HG02678 (cell line): ENCODE data around the gene BHLHE23.
A peak's percentile ranks its signal among the peaks of the same experiment; 100 is the strongest.

ENCODE experiments used
- ATAC-seq: cut with Tn5 transposase; IDR thresholded peaks from one replicate; pipeline ENCODE4 v1.9.1; 2021; ENCODE audit warnings: mild to moderate bottlenecking, moderate library complexity; ENCODE audit not compliant: unreplicated experiment

Gene BHLHE23

DNA sequence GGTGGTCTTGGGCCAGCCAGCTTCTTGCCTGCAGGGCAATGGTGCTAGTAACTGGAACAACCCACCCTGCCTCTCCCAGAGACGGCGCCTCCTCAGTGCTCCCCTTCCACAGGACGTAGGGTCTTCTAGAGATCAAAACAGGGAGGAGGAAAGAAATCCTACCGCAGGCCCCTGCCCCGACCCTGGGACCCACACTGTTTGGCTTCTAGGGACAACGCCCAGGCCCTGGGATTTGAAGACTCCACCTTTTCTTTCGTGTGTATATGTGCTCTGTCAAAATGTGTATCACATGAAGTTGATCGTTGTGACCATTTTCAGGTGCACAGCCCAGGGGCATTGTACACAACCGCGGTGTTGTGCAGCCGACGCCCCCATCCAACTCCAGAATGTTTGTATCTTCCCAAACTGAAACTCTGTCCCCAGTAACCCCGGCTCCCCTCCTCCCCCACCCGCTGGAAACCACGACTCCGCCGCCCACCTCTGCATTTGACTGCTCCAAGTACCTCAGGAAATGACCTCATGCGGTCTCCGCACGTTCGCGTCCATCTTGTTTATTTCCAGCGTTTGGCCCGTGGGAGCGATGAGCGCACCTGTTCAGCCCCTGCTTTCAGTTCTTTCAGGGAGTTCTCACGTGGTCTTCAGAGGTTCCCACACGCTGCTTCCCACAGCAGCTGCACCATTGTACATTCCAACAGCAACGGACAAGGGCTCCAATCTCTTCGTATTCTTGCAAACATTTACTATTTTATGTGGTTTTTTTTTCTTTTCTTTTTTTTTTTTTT is 3.4 kb upstream of the BHLHE23 start:
- ATAC-seq, result peak; percentile 63

DNA sequence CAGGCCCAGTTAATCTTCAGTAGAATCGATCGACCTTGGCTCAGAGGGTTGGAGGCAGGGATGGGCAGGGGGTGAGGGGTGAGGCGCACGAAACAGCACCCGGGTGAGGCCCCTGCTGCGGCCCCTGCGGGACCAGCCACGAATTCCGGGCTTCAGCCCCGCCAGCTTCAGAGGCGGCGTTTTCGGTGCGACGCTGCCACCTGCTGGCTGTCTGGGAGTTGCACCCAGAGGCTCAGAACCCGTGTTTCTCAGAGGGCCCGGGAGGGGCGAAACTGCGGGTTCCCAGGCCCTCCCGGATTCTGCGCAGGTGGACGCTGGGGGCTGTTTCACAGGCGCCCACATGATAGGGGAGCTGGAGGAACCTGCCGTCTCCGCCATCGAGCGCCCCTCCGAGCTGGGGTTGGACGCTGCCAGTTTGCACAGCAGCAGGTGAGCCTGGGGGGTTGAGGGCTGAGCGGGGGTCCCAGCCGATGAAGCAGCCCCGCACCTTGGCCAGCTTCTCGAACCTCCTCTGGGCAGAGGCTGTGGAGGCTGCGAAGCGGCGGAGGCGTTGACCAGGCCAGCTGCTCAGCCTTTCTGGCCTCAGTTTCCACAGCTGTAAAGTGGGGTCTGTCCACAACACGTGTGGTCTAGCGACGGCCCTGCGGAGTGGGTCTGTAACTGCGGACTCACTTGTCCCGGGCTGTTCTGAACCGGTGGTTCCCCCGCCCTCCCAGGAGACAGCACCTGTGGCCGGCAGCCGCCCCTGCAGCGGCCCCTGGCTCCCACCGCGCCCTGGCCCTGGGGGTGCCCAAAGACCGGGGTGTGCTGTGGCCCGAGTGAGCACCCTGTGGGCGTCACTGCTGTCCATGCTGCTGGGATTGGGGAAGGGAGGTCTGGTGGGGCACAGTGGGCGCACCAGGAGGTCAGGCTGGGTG is 2.5 kb upstream of the BHLHE23 start:
- peak; percentile 45 for ATAC-seq

DNA sequence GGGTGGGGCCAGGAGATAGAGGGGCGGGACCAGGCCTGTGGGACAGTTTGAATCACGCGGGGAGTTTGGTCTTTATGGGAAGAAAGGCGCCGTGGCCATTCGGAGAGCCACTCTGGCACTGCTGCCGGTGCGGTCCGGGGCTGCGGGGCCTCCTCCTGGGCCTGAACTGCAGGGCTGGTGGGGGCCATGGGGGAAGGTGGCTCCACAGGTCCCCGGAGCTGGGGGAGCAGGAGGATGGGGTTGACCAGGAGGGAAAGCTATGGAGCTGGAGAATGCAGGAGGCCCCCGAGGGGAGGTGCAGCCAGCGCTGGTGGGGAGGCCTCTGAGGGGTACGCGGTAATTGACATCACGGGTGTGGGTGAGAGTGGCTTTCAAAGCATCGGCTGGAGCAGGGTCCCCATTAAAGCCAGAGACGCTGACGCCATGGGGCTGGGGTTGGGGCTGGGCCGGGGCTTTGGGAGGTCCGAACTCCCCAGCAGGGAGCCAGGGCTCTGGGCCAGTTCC is 1.8 kb upstream of the BHLHE23 start:
- no peak for ATAC-seq

DNA sequence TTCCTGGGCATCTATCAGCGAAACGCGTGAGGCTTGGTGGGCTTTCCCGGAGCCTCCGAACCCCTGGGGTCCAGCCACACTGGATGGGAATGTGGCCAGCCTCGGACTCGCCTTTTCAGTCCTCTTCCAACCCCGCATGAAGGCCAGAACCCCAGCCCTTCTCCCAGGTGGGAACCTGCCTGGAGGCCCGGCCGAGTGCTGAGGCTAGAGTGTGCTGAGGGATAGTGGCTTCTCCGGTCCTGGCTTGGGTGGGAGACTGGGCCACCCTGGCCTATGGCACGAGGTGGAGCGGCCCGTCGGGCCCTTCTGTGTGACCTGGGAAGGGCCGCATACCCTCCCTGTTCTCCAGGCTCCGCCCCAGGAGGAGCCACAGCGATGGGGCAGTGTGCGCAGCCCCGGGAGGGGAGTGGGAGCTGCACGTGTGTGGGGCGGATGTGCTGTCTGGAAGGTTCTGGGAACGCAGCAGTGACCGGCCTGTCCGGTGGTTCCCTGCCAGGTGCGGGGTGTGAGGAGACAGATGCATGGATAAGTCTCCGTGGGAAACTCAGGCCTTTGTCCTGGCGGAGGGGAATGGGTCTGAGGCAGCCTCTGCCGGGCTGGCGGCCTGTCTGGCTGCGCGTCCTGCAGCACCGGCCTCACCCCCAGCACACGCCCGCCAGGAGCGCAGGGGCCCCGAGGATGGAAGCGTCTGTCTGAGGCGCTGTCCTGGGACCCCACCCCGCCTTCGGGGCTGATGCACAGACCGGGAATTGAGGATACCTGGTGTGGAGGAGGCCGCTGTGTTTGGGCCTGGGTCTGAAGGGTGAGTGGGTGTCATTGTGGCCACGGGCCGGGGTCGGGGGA is 1.1 kb upstream of the BHLHE23 start:
- no peak for ATAC-seq

DNA sequence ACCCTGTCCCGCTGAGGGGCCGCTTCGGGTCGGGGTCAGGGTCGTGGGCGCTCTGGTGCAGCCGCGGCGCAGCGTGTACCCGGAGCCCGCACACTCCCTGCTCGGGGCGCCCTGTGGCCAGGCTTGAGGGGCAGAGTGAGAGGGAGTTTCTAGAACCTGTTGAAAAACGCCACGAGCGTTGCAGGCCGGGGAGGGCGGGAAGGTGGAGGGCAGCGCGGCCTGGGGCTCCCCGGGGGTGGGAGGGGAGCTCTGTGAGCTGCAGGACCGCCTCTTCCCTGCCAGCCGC is 539 bp upstream of the BHLHE23 start:
- ATAC-seq, result no peak

DNA sequence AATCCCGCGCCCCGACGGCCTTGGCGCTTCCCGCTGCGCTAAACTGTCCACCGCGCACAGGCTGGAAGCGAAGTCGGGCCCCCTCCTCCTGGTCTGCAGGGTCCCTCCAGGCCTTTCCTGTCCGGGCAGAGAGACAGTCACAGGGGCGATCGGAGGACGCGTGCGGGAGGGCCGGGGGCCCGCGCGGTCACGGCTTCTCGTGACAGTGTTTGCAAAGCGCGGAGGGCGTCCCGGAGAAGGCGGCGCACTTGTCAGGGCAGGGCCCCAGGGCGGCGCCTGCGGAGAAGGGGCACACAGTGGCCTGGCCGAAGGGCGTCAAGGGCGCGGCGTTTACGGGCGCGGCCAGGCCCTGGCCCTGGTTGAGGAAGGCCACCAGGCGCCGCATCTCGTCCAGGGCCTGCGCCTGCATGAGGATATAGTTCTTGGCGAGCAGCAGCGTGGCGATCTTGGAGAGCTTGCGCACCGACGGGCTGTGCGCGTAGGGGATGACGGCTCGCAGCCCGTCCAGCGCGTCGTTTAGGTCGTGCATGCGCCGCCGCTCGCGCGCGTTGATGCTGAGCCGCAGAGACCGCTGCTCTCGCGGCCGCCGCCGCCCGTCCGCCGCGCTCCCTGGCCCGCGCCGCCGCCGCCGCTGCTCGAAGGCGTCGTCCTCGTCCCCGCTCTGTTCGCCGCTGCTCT is 763 bp downstream of the BHLHE23 start:
- no peak for ATAC-seq

DNA sequence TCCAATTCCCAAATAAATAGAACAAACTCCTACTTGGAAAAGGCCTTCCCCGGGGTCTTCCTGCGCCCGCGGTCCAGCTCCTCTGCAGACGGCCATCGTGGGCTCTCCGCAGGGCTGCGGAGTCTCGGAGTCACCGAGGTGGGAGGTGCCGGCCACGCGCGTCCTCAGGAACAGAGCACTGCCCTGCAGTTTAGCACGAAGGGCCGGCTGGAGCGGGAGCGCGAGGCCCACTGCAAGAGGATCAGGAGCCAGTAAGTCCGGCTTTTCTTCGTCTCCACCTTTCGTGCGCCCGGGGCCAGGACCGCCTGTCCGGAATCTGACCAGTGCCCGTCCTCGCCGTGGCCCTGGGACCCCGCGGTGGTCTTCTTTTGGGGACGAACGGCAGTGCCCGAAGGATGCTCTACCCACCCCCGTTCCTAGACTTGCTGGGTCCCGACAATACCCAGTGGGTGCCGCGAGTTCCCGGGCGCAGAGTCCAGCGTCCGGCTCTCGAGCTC is 1.4 kb downstream of the BHLHE23 start:
- ATAC-seq, result no peak

DNA sequence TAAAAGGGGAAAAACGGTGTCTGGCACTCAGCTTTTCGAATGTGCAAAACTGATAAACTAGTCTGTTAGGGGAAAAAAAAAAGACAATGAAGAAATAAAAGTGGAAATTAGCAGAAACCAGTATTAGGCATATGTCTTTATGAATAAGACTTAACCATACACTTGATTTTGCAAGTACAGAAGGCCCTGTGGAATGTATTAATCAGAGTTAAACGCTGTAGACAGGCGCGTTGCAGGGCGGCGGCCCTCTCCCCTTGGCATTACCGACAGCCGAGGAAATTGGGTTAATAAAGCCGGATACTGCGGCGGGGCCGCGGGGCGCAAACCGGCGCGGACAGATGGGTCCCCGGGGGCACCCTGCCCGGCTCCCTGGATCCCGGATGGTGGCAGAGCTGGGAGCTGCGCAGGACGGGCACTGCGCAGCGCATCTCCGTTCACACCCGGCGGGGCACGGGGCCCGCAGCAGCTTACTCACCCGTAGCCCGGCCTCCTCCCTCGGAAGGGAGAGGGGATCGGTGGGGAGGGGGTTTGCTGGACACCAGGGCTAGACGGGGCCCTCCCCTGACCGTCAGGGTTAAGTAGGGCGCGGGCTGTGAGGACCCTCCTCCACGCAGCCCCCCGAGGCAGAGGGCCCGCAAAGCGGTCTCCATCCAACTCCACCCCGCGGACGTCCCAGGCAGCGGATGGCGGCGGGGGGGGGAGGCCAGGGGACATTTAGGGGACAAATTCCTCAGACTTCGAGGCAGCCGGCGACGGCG is 2.0 kb downstream of the BHLHE23 start:
- no peak for ATAC-seq

DNA sequence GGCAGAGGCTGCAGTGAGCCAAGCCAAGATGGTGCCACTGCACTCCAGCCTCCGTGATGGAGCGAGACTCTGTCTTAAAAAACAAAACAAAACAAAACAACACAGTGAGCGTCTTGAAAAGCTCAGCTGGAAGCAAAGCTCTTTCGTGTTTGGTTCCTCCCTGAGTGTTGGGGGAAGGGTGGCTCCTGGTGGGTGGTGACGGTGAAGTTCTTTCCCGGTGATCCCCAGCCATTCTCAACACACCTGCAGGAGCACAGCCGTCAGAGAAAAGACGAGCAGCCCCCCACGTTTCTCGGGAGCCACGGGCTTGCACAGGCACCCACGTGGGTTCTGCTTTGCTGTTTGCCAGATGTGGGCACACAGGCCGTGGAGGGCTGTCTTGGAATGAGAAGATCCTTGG is 3.2 kb downstream of the BHLHE23 start:
- ATAC-seq, result no peak

DNA sequence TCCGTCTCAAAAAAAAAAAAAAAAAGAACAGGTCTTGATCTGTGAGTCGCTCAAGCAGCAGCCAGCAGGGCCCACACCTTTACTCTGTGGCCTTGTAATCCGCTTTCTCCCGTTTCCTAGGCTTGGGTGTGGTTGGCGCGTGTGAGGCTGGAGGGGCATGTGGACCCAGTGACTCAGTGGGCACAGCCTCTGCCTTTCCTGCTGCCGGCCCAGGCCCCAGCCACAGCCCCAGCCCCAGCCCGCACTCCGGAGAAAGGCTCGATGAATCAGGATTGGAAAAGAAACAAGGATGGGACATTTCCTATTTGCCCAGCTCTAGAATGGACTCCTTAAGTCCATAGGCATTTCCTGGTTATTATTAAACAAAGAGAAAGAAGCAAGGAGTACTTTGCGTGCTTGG is 4.3 kb downstream of the BHLHE23 start:
- ATAC-seq, result no peak

DNA sequence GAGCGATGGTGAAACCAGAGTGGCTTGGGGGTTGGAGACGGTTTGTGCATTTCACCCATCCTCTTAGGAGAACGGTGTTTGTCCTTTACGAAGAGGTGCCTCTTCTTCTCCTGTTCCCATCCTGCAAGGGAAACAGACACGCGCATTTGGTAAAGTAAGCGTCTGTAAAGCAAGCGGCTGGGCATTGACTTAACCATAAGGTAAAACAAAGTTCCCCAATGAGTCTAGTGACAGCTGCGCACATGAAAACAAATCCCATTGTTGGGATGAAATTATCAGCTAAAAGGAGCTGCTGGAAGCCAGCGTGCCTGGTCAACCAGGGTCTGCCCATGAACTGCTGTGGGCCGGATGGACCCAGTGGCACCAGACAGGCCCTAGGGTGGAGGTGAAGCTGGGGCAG is 5.8 kb downstream of the BHLHE23 start:
- ATAC-seq, result no peak

DNA sequence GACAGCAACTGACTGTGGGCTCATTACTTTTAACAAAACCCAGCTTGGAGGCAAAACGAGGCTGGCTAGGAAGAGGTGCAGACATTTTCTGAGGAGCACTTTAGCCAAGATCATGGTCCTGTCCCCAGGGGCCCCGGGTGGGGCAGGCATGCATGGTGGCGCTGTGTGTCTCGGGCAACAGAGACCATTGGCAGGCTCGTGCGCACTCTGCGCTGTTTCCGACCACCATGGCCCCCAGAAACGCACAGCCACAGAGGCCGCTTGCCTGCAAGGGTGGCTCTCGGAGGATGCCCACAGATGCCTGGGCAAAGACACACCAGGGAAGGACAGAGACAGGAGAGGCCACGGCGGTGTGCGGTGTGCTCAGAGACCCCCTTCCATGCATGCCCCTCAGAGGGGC is 6.7 kb downstream of the BHLHE23 start:
- no peak for ATAC-seq

DNA sequence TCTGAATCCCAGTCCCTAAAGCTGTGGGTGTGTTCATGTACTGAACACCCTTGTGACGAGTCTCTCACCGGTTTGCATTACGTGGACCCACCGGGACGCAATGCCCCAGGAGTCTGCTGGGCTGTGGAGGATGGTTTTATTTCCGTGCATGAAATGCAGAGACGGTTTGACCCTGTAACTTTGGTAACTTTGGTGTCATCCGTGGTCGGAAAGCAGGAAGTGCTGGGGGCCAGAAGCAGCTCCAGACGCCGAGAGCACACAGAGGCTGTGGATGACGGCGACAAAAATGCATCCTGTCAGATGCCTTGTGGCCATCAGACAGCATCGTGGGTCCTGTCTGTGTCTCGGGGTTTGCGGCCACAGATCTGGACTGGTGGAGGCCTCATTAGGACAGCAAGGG is 7.2 kb downstream of the BHLHE23 start:
- no peak for ATAC-seq

DNA sequence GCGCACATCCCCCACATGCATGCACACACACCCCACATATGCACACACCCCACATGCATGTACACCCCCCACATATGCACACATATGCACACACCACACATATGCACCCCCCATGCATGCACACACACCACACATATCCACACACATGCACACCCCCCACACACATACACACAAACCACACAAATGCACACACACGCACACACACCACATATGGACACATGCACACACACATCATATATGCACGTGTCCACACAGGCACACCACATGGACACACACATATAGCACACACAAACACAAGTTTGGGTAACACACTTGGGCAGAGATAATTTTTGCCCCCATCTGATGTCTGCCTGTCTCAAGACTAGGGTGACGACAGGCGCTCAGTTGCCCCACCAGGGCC is 8.3 kb downstream of the BHLHE23 start:
- ATAC-seq, result no peak

DNA sequence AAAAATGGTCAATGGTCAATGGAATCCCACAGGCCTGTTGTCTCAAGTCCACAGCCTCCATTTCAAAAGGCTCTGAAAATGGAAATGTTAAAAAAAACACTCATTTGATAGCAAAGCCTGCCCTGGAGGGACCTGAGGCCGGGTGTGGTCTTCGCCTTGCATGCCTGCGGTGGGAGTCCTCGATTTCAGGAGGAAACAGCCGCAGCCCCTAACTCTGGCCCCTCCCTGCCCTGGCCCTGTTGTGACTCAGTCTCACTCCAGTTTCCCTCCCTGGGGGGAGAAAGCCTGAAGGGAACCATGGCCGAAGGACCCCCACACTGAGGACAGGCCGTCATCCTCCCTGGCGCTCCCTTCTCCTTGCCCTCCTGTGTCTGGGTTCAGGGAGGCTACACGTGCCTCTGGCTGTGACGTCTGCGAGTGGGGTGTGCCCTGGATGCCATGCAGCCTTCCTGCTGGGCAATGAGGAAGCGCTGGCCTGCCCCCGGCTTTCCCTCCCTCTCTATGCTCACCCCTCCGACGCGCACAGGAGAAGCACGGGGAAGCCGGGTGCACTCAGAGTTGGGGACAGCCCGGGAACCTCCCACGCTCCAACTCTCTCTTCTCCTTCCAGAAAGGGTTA is 9.2 kb downstream of the BHLHE23 start:
- no peak for ATAC-seq

DNA sequence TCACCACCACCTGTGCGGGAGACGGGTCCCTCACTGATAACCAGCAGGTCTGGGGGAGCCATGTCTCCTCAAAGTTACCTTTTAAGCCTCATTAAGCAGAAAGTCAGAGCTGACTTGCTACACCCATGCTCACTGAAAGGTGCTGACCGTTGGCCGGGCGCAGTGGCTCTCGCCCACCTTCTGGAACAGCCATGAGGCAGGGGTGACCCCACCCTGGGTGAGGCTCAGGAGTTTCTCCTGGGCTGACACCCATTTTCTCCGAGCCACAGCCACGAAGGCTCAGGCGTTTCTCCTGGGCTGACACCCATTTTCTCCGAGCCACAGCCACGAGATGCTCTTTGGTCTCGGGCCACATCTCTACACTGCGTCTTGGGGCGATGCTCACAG is 10.2 kb downstream of the BHLHE23 start:
- ATAC-seq, result no peak

DNA sequence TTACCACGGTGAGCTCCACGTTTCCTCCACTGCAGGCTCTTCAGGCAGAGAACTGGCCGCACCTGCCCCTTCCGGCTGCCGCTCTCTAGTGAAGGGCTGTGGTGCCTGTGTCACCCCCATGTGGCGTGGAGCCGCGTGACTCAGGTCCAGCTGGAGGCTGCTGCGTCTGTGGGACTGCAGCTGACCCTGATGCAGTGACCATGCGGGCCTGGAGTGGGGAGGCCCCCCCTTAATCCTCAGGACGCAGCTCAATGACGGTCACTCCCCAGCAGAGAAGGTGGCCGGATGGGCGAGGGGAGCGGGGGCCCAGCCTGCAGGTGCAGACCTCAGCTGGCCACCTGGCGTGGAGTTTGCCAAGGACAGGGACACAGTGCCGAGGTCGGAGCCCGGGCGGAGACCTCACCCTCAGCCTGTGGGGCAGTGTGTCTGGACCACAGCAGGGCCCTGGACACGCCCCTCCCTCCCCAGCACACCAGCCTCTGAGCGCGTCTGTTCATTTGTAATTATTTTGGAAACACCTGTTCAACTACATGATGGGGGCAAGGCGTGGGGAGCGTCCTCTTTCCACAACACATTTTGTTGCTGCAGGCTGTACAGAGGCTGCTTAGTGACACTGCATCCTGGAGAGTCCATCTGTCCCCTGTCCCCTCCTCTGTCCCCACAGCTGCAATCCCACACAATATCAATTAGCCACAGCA is 10.7 kb downstream of the BHLHE23 start:
- ATAC-seq, result no peak

DNA sequence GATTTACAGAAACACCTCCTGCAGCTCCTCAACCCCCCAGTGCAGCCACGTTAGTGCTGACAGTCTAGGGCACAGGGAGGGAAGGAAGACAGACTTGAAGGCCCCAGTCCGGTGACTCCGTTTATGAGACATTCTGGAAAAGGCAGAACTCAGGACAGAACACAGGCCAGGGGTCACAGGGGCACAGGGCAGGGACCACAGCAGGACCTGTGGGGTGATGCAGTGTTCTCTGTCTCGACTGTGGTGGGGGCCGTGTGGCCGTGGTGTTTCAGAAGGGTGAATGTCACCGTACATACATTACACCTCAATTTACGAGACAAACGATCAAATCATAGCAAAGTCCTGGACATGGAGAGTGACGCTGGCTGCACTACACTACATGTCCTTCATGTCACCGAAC is 11.3 kb downstream of the BHLHE23 start:
- ATAC-seq, result no peak

DNA sequence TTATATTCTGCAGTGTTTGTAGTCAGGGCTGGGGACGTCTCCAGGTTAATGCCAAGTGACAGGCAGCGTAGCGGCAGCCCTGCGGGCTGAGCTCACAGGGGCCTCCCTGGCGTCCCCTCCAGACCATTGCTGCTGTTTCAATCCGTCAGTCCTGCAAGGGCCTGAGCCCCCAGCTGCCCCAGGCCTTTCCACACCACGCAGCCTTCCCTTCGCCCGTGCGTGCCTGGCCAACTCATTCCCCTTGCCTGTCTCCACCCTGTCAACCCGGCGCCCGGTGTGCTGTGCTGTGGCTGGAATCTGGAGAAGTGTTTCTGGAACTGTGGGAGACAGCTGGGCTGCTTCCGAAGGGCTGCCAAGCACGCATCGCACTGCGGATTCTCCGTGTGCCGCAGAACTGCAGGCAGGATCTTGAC is 11.9 kb downstream of the BHLHE23 start:
- ATAC-seq, result no peak
